Measurements from ENCODE around the gene SERPINA9. TPM values are rescaled to one million over a fixed set of nuclear protein-coding genes. Genes with fewer than 3 reads are reported as not detected.
"Not testable (repeated sequence)": the region's sequence is repeated elsewhere in the genome, so short reads cannot be mapped to it uniquely, and the experiment has no call there.

Gene SERPINA9
- polyA plus RNA-seq, 3 donors: not detected

DNA sequence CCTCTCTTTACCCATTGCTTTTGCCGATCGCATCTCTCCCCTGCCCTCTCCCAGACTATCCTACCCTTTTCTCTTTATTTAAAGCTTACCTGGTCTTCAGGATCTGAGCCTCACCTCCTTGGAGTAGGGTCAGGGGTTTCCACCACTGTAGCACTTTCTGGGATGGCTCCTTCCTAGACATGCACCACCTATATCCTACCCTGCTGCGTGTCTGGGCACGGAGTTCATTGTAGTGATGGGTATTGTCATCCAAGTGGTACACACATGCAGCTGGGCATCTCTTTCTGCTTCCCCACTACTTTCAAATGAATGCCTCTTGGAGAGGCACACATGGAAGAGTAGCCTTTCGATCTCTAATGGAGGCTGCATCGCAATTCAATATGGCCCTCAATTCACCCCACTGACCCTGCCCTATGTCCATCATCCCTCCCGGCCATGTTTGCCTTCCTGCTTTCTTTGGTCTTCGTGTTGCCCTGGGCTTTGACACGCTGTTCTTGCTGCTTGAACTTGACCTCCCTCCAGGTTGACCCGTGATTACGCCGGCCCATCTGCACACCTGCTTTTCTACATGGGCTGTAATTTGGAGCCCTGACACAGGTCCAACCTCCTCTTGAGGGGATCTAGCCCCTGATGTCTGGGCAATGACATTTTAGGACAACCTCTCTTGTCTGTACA, 34.3 kb downstream of the SERPINA9 start:
- DNase-seq (ENCODE audit: extremely low read depth in 1 of 11, low read depth in 9 of 11, low spot score in 4 of 11): no peak

DNA sequence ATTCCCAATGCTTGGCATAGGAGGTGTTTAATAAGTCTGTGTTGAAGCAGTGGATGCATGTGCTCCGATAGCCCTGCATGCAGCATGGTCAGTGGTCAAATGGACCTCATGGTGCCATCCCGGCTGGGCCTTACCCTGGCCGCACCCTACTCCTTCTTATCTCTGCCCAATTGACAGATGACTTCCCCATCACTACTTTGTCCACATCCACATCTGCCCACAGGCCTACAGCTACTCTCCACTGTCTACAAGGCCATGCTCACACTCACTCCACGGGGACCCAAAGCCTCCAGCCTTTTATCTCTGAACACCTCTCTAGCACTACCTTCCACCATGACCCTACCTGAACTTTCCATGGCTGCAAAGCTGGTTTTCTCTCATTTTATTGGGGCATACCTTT, 34.9 kb downstream of the SERPINA9 start:
- no peak for DNase-seq (ENCODE audit: extremely low read depth in 1 of 11, low read depth in 9 of 11, low spot score in 4 of 11)

DNA sequence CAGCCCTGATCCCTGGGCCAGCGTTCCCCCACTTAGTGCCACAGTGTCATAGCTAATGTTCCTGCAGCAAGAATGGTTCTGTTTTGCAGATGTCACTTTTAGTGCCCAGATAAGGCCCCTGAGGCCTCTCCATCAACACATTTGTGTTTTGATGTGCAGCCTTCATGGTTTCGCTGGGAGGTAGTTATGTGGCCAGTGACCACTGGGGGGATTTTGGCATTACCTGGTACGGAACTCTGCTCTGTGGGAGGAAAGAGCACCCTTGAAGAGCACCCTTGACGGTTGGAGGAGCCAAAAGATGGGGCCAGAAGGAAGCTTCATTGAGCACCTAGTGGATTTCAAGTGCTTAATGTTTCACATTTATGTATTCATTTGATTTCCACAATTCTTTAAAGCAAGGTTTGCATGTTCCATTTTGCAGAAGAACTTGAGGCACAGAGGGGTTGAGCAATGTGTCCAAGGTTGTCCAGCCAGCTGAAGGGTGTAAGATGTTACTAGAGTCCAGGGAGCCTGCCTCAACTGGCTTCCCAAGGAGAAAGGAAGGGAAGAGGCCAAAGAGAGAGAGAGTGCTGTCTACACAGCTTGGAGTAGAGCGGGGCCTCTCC, 36.4 kb downstream of the SERPINA9 start:
- DNase-seq (ENCODE audit: extremely low read depth in 1 of 11, low read depth in 9 of 11, low spot score in 4 of 11): no peak

DNA sequence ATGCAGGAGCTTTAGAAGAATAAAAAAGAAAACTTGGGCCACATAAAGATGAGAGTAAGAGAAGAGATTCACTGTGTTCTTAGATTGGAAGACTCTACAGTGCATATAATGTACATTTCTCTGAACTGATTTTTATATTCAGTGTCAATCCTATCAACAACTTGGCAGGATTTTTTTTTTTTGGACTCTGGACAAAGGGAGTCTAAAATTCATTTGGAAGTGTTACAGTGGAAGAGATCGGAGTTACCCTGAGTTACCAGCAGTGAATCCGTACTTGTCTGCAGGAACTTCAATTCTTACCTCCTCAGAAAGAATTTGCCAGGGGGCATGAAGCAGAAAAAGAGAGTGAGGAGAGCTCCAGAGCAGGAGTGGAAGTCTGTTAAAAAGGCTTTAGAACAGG, 47.4 kb downstream of the SERPINA9 start:
- no peak for DNase-seq (ENCODE audit: extremely low read depth in 1 of 11, low read depth in 9 of 11, low spot score in 4 of 11)

DNA sequence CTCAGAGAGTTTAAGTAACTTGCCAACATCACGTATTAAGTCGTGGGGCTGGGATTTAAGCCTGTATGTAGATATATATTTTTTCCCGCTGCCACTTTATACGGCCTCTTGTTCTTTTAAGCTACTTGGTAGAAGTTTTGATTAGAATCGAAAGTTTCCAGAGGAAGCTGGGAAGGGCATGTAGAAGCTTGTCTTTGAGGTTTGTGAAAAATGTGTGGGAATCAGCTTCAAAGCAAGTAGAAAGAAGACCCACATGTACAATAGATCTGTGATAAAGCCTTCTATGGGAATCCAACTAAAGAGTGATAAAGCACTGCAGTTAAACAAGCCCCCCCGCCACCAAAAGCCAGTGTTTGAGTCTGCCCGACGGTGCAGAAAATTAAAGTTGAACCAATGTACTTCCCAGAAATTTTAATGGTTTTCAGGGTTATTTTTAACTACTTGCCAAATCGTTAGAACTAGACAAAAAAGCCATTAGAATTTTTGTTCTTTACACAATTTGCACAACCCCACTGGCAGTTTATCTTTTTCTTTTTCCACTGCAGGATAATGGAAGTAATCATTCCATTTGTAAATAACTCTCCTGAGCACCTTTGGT, 48.9 kb downstream of the SERPINA9 start:
- DNase-seq (ENCODE audit: extremely low read depth in 1 of 11, low read depth in 9 of 11, low spot score in 4 of 11): peak in 1 of 11 donors; percentile 2

- peak in 1 of 11 donors; percentile 0 for DNase-seq (ENCODE audit: extremely low read depth in 1 of 11, low read depth in 9 of 11, low spot score in 4 of 11)
These were observed 49.5 kb downstream of the SERPINA9 start for GRCh38 chr14:94426526-94426925.

GRCh38 chr14:94424371-94424770, 51.6 kb downstream of the SERPINA9 start:
- DNase-seq (ENCODE audit: extremely low read depth in 1 of 11, low read depth in 9 of 11, low spot score in 4 of 11): no peak

DNA sequence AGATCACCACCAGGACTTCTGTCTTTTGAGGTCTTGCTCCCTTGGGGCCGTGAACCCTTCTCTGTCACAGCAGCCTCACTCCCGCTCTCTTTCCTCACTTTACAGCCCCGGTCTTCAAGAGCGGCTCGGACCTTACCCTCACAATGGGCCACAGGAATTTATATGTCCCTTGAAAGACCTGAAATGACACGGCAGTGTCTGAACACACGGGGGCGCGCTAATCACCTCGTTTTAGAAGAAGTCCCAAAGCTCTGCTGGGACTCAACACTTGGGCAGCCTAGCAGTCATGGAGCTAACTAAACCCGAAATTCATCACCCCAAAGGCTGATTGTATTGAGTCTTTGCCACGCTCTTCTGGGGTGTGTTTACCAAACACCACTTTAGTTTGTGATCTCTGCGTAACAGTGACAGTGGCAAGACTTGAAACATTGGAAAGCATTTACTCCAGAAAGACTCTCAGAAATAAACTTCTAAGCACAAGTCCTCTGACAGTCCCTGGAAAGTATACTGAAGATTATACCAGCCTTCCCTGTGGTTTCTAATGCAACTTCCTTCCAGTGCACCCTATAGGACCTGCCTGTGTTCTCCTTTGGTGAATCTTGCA, 52.4 kb downstream of the SERPINA9 start:
- peak; percentile 33 to 69 (median 56) for DNase-seq (ENCODE audit: extremely low read depth in 1 of 11, low read depth in 9 of 11, low spot score in 4 of 11)

GRCh38 chr14:94421316-94421715, 54.7 kb downstream of the SERPINA9 start:
- no peak for DNase-seq (ENCODE audit: extremely low read depth in 1 of 11, low read depth in 9 of 11, low spot score in 4 of 11)

DNA sequence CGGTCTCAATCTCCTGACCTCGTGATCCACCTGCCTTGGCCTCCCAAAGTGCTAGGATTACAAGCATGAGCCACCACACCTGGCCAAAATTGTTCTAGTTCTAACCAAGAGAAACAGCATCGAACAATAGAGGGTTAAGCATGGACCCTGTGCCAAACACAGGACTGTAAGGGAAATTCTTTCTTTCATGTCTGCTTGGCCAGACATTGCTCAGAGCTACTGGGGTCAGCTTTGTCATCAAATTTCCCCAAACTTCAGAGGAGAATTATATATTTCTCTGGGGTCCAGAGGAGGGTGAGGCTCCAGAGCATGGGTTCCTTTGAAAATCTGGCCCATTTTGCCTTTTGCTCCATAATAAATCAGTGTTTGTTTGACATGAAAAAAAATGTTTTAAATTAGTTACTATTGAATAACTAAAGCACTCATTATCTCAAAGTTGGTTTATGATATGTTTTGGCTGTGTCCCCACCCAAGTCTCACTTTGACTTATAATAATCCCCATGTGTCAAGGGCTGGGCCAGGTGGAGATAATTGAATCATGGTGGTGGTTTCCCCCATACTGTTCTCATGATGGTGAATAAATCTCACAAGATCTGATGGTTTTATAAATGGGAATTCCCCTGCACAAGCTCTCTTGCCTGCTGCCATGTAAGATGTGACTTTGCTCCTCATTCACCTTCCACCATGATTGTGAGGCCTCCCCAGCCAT, 58.3 kb downstream of the SERPINA9 start:
- not testable (repeated sequence) for DNase-seq (ENCODE audit: extremely low read depth in 1 of 11, low read depth in 9 of 11, low spot score in 4 of 11)

Other genes with a start within 250 kb of the SERPINA9 start
- under 1 TPM; 0.06 to 0.27 (median 0.11) TPM for gene SERPINA10, start 182.9 kb downstream of the SERPINA9 start, polyA plus RNA-seq (ENCODE audit: insufficient read length in 3 of 3)
- 1 to 10 TPM; 4.4 to 7.3 (median 7.1) TPM for gene SERPINA6, start 152.9 kb downstream of the SERPINA9 start, polyA plus RNA-seq (ENCODE audit: insufficient read length in 3 of 3)
- gene SERPINA2, start 109.5 kb downstream of the SERPINA9 start, polyA plus RNA-seq (ENCODE audit: insufficient read length in 3 of 3): not detected
- 10 to 100 TPM; 91.5 to 94.4 (median 91.7) TPM for gene SERPINA1, start 87.6 kb downstream of the SERPINA9 start, polyA plus RNA-seq (ENCODE audit: insufficient read length in 3 of 3)
- gene SERPINA11, start 23.4 kb downstream of the SERPINA9 start, polyA plus RNA-seq (ENCODE audit: insufficient read length in 3 of 3): not detected
- under 1 TPM; 0.30 to 0.42 (median 0.33) TPM for gene SERPINA12, start 33.3 kb upstream of the SERPINA9 start, polyA plus RNA-seq (ENCODE audit: insufficient read length in 3 of 3)
- 1 to 10 TPM in 2 of 3 donors, under 1 TPM in 1; 0.70 to 1.5 (median 1.5) TPM for gene SERPINA4, start 85.2 kb upstream of the SERPINA9 start, polyA plus RNA-seq (ENCODE audit: insufficient read length in 3 of 3)
- 10 to 100 TPM; 10.1 to 12.9 (median 10.2) TPM for gene SERPINA5, start 105.2 kb upstream of the SERPINA9 start, polyA plus RNA-seq (ENCODE audit: insufficient read length in 3 of 3)
- gene SERPINA3, start 136.2 kb upstream of the SERPINA9 start, polyA plus RNA-seq (ENCODE audit: insufficient read length in 3 of 3): under 1 TPM; 0.25 to 0.45 (median 0.29) TPM